ENCODE measurements around the gene COTL1. TPM values are rescaled to one million over a fixed set of nuclear protein-coding genes. Genes with fewer than 3 reads are reported as not detected.

COTL1 gene
- polyA plus RNA-seq, 2 of the 4 experiments (the other 2 are of a cell fraction), result 89.7 to 372 TPM

DNA sequence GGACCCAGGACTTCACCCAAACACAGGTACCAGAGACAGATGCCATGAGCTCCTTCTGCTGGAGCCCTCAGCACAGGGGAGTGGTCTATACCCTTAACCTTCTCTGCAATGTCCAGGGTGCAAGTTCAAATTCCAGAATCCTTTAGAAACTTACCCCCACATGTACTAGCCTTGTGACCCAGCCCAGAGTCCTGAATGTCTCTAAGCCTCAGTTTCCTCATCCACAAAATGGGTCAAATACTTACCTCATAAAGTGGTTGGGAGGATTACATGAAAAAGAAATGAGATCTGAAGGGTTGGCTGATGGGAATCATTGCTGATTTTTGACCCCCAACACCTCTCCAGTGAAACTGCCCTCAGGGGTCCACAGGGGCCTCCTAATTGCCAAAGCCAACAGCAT lies 21.7 kb downstream of the COTL1 start:
- H3K4me1 ChIP-seq, result peaks cover 35% of the 10 kb centered on the region
- POLR2A ChIA-PET, result no interaction called here
- no peaks in the 10 kb centered on the region for H3K9me3 ChIP-seq
- FAIRE-seq (no peak), DNase-seq (ENCODE audit: low read depth in 1 of 2, low spot score in 1 of 2) (no peak), ATAC-seq (no peak)
- no peak overlapping the region for H3K4me3 ChIP-seq
- TF ChIP-seq, protein P1, sequence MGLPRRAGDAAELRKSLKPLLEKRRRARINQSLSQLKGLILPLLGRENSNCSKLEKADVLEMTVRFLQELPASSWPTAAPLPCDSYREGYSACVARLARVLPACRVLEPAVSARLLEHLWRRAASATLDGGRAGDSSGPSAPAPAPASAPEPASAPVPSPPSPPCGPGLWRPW (IDR thresholded peaks at IDR 0.05), result no peak
- TF ChIP-seq KDM1A (IDR thresholded peaks at IDR 0.05; ENCODE audit: low read depth), result 0 out of 2 replicates have a peak, but pooled peaks have one; percentile 16
- H3K27ac ChIP-seq, result 0 out of 6 replicates have a peak overlapping the region, but pooled peaks of 1 of the 2 experiments have one; percentile 2
- CTCF ChIA-PET, result interaction anchor here (1.7 to 1.8 kb wide), 2 partner anchors 27 to 64 kb away, joined by 3 to 9 read pairs; no protein-coding TSS in a partner anchor
- H3K4me2 ChIP-seq, result no peak overlapping the region

DNA sequence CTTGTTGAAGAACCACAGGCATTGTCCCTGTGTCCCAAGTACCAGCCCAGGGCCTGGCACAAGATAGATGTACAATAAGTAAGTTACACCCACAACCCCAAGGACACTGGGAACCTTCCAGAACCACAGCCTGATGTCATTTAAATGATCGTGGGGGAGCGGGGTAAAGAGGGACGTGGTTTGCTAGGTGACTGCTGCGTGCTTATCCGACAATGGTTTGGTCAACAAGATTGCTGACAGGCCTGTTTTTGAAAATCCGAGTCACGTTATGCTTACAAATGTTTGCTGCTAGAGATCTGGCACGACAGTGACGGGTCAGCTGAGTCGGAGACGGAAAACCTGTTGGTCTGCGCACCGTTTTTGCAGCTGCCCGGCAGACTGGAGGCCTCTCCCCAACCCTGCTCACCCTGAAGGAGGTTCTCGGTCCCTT lies 22.8 kb downstream of the COTL1 start:
- Histone ChIP-seq H3K4me2 (no peak overlapping the region), H3K27ac (no peak overlapping the region), H3K9me3 (no peaks in the 10 kb centered on the region), H3K4me3 (no peak overlapping the region), H3K4me1 (peaks cover 24% of the 10 kb centered on the region)
- DNase-seq (ENCODE audit: low read depth in 1 of 2, low spot score in 1 of 2) (no peak), ATAC-seq (no peak), FAIRE-seq (no peak)
- 91% methylated on average over 15 of the region's 15 CpGs for WGBS (ENCODE audit: missing lambda C conversion rate)
- TF ChIP-seq, protein P2, sequence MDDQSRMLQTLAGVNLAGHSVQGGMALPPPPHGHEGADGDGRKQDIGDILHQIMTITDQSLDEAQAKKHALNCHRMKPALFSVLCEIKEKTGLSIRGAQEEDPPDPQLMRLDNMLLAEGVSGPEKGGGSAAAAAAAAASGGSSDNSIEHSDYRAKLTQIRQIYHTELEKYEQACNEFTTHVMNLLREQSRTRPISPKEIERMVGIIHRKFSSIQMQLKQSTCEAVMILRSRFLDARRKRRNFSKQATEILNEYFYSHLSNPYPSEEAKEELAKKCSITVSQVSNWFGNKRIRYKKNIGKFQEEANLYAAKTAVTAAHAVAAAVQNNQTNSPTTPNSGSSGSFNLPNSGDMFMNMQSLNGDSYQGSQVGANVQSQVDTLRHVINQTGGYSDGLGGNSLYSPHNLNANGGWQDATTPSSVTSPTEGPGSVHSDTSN (IDR thresholded peaks at IDR 0.05), result no peak
- TF ChIP-seq, protein P3, sequence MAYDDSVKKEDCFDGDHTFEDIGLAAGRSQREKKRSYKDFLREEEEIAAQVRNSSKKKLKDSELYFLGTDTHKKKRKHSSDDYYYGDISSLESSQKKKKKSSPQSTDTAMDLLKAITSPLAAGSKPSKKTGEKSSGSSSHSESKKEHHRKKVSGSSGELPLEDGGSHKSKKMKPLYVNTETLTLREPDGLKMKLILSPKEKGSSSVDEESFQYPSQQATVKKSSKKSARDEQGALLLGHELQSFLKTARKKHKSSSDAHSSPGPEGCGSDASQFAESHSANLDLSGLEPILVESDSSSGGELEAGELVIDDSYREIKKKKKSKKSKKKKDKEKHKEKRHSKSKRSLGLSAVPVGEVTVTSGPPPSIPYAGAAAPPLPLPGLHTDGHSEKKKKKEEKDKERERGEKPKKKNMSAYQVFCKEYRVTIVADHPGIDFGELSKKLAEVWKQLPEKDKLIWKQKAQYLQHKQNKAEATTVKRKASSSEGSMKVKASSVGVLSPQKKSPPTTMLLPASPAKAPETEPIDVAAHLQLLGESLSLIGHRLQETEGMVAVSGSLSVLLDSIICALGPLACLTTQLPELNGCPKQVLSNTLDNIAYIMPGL (CRISPR knock-in tag; IDR thresholded peaks at IDR 0.05; ENCODE audit: borderline replicate concordance), result no peak
- TF ChIP-seq RFX5 (IDR thresholded peaks at IDR 0.05) (no peak), CBX8 (IDR thresholded peaks at IDR 0.05) (no peak), MAFK (IDR thresholded peaks at IDR 0.05; ENCODE audit: partially characterized antibody) (peak; percentile 61)
- TF ChIP-seq, protein P4, sequence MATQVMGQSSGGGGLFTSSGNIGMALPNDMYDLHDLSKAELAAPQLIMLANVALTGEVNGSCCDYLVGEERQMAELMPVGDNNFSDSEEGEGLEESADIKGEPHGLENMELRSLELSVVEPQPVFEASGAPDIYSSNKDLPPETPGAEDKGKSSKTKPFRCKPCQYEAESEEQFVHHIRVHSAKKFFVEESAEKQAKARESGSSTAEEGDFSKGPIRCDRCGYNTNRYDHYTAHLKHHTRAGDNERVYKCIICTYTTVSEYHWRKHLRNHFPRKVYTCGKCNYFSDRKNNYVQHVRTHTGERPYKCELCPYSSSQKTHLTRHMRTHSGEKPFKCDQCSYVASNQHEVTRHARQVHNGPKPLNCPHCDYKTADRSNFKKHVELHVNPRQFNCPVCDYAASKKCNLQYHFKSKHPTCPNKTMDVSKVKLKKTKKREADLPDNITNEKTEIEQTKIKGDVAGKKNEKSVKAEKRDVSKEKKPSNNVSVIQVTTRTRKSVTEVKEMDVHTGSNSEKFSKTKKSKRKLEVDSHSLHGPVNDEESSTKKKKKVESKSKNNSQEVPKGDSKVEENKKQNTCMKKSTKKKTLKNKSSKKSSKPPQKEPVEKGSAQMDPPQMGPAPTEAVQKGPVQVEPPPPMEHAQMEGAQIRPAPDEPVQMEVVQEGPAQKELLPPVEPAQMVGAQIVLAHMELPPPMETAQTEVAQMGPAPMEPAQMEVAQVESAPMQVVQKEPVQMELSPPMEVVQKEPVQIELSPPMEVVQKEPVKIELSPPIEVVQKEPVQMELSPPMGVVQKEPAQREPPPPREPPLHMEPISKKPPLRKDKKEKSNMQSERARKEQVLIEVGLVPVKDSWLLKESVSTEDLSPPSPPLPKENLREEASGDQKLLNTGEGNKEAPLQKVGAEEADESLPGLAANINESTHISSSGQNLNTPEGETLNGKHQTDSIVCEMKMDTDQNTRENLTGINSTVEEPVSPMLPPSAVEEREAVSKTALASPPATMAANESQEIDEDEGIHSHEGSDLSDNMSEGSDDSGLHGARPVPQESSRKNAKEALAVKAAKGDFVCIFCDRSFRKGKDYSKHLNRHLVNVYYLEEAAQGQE (IDR thresholded peaks at IDR 0.05), result no peak
- TF ChIP-seq, protein P5, sequence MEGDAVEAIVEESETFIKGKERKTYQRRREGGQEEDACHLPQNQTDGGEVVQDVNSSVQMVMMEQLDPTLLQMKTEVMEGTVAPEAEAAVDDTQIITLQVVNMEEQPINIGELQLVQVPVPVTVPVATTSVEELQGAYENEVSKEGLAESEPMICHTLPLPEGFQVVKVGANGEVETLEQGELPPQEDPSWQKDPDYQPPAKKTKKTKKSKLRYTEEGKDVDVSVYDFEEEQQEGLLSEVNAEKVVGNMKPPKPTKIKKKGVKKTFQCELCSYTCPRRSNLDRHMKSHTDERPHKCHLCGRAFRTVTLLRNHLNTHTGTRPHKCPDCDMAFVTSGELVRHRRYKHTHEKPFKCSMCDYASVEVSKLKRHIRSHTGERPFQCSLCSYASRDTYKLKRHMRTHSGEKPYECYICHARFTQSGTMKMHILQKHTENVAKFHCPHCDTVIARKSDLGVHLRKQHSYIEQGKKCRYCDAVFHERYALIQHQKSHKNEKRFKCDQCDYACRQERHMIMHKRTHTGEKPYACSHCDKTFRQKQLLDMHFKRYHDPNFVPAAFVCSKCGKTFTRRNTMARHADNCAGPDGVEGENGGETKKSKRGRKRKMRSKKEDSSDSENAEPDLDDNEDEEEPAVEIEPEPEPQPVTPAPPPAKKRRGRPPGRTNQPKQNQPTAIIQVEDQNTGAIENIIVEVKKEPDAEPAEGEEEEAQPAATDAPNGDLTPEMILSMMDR (IDR thresholded peaks at IDR 0.05), result no peak
- ChIA-PET POLR2A (no interaction called here), CTCF (interaction anchor here (1.4 kb wide), 1 partner anchor 30 kb away, joined by 3 read pairs; no protein-coding TSS in a partner anchor)

DNA sequence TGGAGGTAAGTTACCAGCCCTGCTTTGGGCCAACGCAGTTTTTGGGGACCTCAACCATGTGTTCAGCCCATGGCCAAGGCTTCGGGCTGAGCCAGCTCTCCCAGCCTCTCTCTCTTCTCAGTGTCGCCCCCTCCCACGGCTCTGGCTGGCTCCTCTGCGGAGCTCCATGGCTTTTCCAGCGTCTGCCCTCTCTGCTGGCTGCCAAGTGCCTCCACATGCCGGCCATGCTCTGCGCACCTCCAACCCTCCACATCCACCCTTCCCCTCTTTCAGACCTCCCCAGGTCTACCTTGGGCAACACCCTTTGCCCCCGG lies 23.2 kb downstream of the COTL1 start:
- 0 out of 6 replicates have a peak, but pooled peaks of 1 of the 2 experiments have one; percentile 6 for ATAC-seq
- H3K4me2 ChIP-seq, result no peak overlapping the region
- peaks cover 20% of the 10 kb centered on the region for H3K4me1 ChIP-seq
- H3K9me3 ChIP-seq, result no peaks in the 10 kb centered on the region
- no peak overlapping the region for H3K27ac ChIP-seq
- no peak for DNase-seq (ENCODE audit: low read depth in 1 of 2, low spot score in 1 of 2)
- POLR2A ChIA-PET, result no interaction called here
- no peak overlapping the region for H3K4me3 ChIP-seq
- WGBS (ENCODE audit: missing lambda C conversion rate), result 88% methylated on average over 9 of the region's 9 CpGs
- no peak for TF ChIP-seq BHLHE40 (IDR thresholded peaks at IDR 0.05; ENCODE audit: low read depth, low read length)
- TF ChIP-seq, protein P2 (IDR thresholded peaks at IDR 0.05), result no peak
- no peak for TF ChIP-seq JUNB (IDR thresholded peaks at IDR 0.05)
- TF ChIP-seq ZSCAN20 (CRISPR knock-in tag; IDR thresholded peaks at IDR 0.05), result no peak
- no peak for TF ChIP-seq TP53 (CRISPR knock-in tag; IDR thresholded peaks at IDR 0.05)
- TF ChIP-seq ZC3H11A (IDR thresholded peaks at IDR 0.05), result no peak
- no peak for TF ChIP-seq NPAS2 (CRISPR knock-in tag; IDR thresholded peaks at IDR 0.05; ENCODE audit: borderline replicate concordance)
- TF ChIP-seq CBX8 (IDR thresholded peaks at IDR 0.05), result no peak
- TF ChIP-seq, protein P6, sequence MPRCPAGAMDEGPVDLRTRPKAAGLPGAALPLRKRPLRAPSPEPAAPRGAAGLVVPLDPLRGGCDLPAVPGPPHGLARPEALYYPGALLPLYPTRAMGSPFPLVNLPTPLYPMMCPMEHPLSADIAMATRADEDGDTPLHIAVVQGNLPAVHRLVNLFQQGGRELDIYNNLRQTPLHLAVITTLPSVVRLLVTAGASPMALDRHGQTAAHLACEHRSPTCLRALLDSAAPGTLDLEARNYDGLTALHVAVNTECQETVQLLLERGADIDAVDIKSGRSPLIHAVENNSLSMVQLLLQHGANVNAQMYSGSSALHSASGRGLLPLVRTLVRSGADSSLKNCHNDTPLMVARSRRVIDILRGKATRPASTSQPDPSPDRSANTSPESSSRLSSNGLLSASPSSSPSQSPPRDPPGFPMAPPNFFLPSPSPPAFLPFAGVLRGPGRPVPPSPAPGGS (IDR thresholded peaks at IDR 0.05), result no peak
- TF ChIP-seq KDM5A (IDR thresholded peaks at IDR 0.05), result no peak
- no peak for TF ChIP-seq CHD2 (IDR thresholded peaks at IDR 0.05; ENCODE audit: low read length, partially characterized antibody)
- TF ChIP-seq NR3C1 (IDR thresholded peaks at IDR 0.05), result no peak
- TF ChIP-seq KDM1A (IDR thresholded peaks at IDR 0.05; ENCODE audit: low read depth), result no peak
- CTCF ChIA-PET, result interaction anchor here (1.0 to 1.6 kb wide), 3 partner anchors 29 to 89 kb away, joined by 3 to 4 read pairs (median 3); no protein-coding TSS in a partner anchor
- no peak for FAIRE-seq

All from A549 (cell line).